K562 (cell line): ENCODE results near the gene LSM11. TPM values are rescaled to one million over a fixed set of nuclear protein-coding genes. Genes with fewer than 3 reads are reported as not detected.

ENCODE experiments used
- ATAC-seq: fragments of 200-7000 bp; cut with Tn5 transposase; 3 replicates; pipeline ENCODE4 v1.9.1; 2020; ENCODE audit warnings: moderate library complexity
- BruUV-seq: library from RNA; stranded (reverse); fragments of 400-500 nt; replicated peaks from 2 replicates; lab custom pipeline; 2021; lab: Mats Ljungman, UMichigan
- CTCF ChIA-PET: fragments of 300-600 bp; formaldehyde crosslinking; extraction: SDS; loops from one replicate; lab custom pipeline; 2021; ENCODE audit warnings: low intra/inter-chr PET ratio; lab: Yijun Ruan, JAX
- POLR2A ChIA-PET: fragments of 300-600, 350-650 bp; sonication (Branson Sonifier 250); formaldehyde crosslinking; extraction: SDS; loops from one replicate; lab custom pipeline; 2021; ENCODE audit warnings: antibody characterized with exemption, inconsistent platforms; lab: Yijun Ruan, JAX
- DNase-seq, 4 experiments: peaks; one replicate each; pipeline versions ENCODE4 v3.0.0 to v3.0.0-alpha.2; 2011 to 2018; ENCODE audit warnings: low spot score in 3 of 4, mixed read lengths in 3 of 4; ENCODE audit errors: extremely low read depth in 1 of 4
- FAIRE-seq: peaks from 2 replicates; lab custom pipeline; 2011; peaks lifted over from hg19 to GRCh38; lab: Jason Lieb, UNC
- H2AFZ ChIP-seq: 2 replicates; pipeline ENCODE4 v1.6.0; 2011; ENCODE audit warnings: low read depth, low read length, control low read depth, inconsistent platforms
- H3K27ac ChIP-seq: fragments of 200-600 bp; 3 replicates; pipeline ENCODE4 v1.8.0; 2011; ENCODE audit warnings: low read depth, mild to moderate bottlenecking, control low read depth, inconsistent platforms, low read length, moderate library complexity, mixed read lengths; ENCODE audit errors: extremely low read depth
- H3K27me3 ChIP-seq, 2 experiments: fragments of 300-600 bp in 1 of 2; 2 replicates in 1 of 2; 3 replicates in 1 of 2; pipeline versions ENCODE4 v1.6.0 to v1.8.0; 2011; ENCODE audit warnings: inconsistent platforms in 2 of 2, low read length in 2 of 2, mild to moderate bottlenecking in 1 of 2, mixed read lengths in 1 of 2, moderate library complexity in 1 of 2; ENCODE audit not compliant: control insufficient read depth in 2 of 2, insufficient read depth in 2 of 2
- H3K36me3 ChIP-seq: fragments of 300-600 bp; 3 replicates; pipeline ENCODE4 v1.8.0; 2011; ENCODE audit warnings: mild to moderate bottlenecking, low read length, inconsistent platforms; ENCODE audit not compliant: control insufficient read depth, insufficient read depth
- H3K4me1 ChIP-seq, 2 experiments: fragments of 200-600 bp in 1 of 2; replicated peaks in 1 of 2; 2 replicates in 1 of 2; 3 replicates in 1 of 2; pipeline versions ENCODE4 v1.5.1 to v1.8.0; 2011; ENCODE audit warnings: inconsistent platforms in 2 of 2, low read length in 2 of 2, mild to moderate bottlenecking in 1 of 2, mixed read lengths in 1 of 2, moderate library complexity in 1 of 2; ENCODE audit not compliant: control insufficient read depth in 2 of 2, insufficient read depth in 2 of 2
- H3K4me2 ChIP-seq: 2 replicates; pipeline ENCODE4 v1.6.1; 2011; ENCODE audit warnings: low read length, control low read depth, inconsistent platforms, mixed read lengths; ENCODE audit not compliant: insufficient read depth
- H3K4me3 ChIP-seq: fragments of 200-600 bp; sonication (generic), shearing (Covaris generic); 2 replicates; pipeline ENCODE4 v1.5.1; 2016; ENCODE audit warnings: control low read depth, inconsistent platforms
- H3K79me2 ChIP-seq: fragments of 200-600 bp; 3 replicates; pipeline ENCODE4 v1.8.0; 2011; ENCODE audit warnings: low read length, inconsistent platforms; ENCODE audit not compliant: control insufficient read depth, insufficient read depth
- H3K9ac ChIP-seq, 2 experiments: 2 replicates each; pipeline versions ENCODE4 v1.6.0 to v1.6.1; 2011; ENCODE audit warnings: low read depth in 2 of 2, low read length in 2 of 2, control low read depth in 1 of 2, inconsistent platforms in 1 of 2, mild to moderate bottlenecking in 1 of 2, mixed read lengths in 1 of 2; ENCODE audit not compliant: insufficient read depth in 1 of 2
- H3K9me1 ChIP-seq: one replicate; pipeline ENCODE4 v1.6.0; 2011; ENCODE audit warnings: inconsistent platforms, mild to moderate bottlenecking, low read length, moderate library complexity; ENCODE audit not compliant: control insufficient read depth, insufficient read depth
- H3K9me3 ChIP-seq: replicated peaks from 2 replicates; pipeline ENCODE4 v1.5.1; 2011; ENCODE audit warnings: low read depth, low read length, inconsistent platforms; ENCODE audit not compliant: control insufficient read depth, insufficient read depth
- H4K20me1 ChIP-seq: replicated peaks from 2 replicates; pipeline ENCODE4 v1.6.1; 2011; ENCODE audit warnings: low read length, inconsistent platforms, mixed read lengths; ENCODE audit not compliant: control insufficient read depth, insufficient read depth
- MTA3 ChIP-seq: fragments of 450-650 bp; formaldehyde crosslinking; IDR thresholded peaks from 2 replicates; pipeline ENCODE4 v1.6.1; 2017; ENCODE audit warnings: mild to moderate bottlenecking, borderline replicate concordance
- RAD21 ChIP-seq, 2 experiments: fragments of 250-450 bp in 1 of 2; fragments of 450-650 bp in 1 of 2; sonication (Bioruptor Pico) in 1 of 2; formaldehyde crosslinking in 1 of 2; IDR thresholded peaks in 1 of 2; conservative IDR thresholded peaks in 1 of 2; 2 replicates each; pipeline versions ENCODE4 v1.4.0 to v1.8.0; 2020 to 2022; ENCODE audit warnings: mild to moderate bottlenecking in 2 of 2, moderate library complexity in 1 of 2
- SP2 ChIP-seq: IDR thresholded peaks from 2 replicates; pipeline ENCODE4 v1.6.1; 2011; ENCODE audit warnings: mild to moderate bottlenecking, low read depth, low read length, moderate library complexity; ENCODE audit not compliant: poor library complexity, severe bottlenecking; ENCODE audit errors: extremely low read depth
- ZNF3 ChIP-seq: fragments of 250-450 bp; sonication (Bioruptor Pico); IDR thresholded peaks from 2 replicates; pipeline ENCODE4 v1.5.0; 2021; ENCODE audit warnings: mild to moderate bottlenecking, moderate library complexity
- WGBS: fragments of 100-300 bp; shearing (Covaris generic); methylation state at CpG from one replicate; pipeline ENCODE4 v1.1.6; 2016; ENCODE audit warnings: low coverage, mixed read lengths; ENCODE audit not compliant: insufficient coverage; ENCODE audit errors: missing lambda C conversion rate; 5-methylcytosine and 5-hydroxymethylcytosine counted together
- in situ Hi-C: fragments of 300-500 bp; cut with MboI; formaldehyde crosslinking; loops from 4 replicates; pipeline ENCODE4 v1.15.0; 2018; ENCODE audit warnings: inconsistent platforms, mixed read lengths
- intact Hi-C: fragments of 100-400 bp; cut with micrococcal nuclease; formaldehyde crosslinking; loops from 2 replicates; pipeline ENCODE4 v1.14.2; 2022
- polyA plus RNA-seq, 8 experiments: library from polyadenylated mRNA; depleted of rRNA in 4 of 8; stranded (reverse) in 5 of 8; unstranded in 3 of 8; fragments of >200 nt; fragmentation: Nextera tagmentation in 2 of 8; fragmentation: Illumina TruSeq in 1 of 8; extraction: Ambion mirVana in 2 of 8; extraction: Trizol in 1 of 8; gene quantifications; 2 replicates each; pipeline versions ENCODE4 v1.2.1 to v1.2.3, GENCODE V29; 2011 to 2014; ENCODE audit warnings: inconsistent platforms in 1 of 8, missing spikeins in 1 of 8
- total RNA-seq, 7 experiments: library from RNA; depleted of rRNA in 6 of 7; stranded (reverse); fragments of >200 nt in 6 of 7; fragmentation: Illumina TruSeq in 2 of 7; extraction: Trizol in 2 of 7; gene quantifications; 2 replicates each; pipeline versions ENCODE4 v1.2.1 to v1.2.3, GENCODE V29; 2011 to 2021; ENCODE audit warnings: low replicate concordance in 1 of 7
- TF ChIP-seq, protein P1 (sequence below): fragments of 250-450 bp; sonication (Bioruptor Pico); IDR thresholded peaks from 2 replicates; pipeline ENCODE4 v1.5.0; 2021; ENCODE audit warnings: mild to moderate bottlenecking, moderate library complexity

LSM11 gene
- total and polyA plus RNA-seq, 9 of the 15 experiments (the other 6 are each of a cell fraction or from before 2014, with no cell fraction given) = 1.8 to 9.4 (median 4.7) TPM

DNA sequence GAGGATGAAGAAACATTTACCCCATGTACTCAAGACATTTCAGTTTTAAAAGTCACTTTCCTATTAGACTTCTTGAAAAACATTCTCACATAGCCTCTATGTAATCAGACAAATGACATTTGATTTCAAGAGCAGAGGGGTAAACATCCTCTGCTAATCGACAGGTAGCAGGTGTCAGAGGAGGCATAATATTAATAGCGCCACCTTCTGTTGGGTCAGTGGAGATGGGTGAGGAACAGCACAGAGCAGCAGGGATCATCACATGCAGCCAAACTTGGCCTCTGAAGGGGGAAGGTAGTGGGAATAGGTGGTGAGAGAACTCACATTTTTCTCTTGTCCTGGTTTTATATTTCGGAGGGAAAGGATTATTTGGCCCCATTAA lies 3.3 kb upstream of the LSM11 start (continued):
- TF ChIP-seq RAD21 (CRISPR knock-in tag; conservative IDR thresholded peaks at IDR 0.05 in 1 of 2, IDR thresholded peaks at IDR 0.05 in 1 of 2) (peak; percentile 25 to 58; a peak in 3 of 4 replicates), ZNF3 (CRISPR knock-in tag) (no peak), MTA3 (no peak)

DNA sequence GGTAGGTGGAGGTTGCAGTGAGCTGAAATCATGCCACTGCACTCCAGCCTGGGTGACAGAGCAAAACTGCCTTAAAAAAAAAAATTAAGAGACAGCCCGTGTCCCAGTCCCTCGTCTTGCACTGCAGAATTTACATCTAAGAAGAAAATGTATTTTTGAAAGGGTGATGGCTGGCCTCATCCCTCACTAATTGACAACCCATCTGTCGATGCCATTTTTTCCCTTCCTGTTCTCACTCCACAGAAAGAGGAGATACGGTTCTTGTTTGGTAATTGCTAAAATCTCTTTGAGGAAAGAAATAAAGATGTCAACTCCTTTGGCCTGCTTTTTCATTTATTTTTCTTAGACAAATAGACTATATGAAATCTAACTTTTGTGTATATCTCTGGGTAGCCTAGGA lies 2.4 kb upstream of the LSM11 start:
- FAIRE-seq = no peak
- ATAC-seq = no peak
- DNase-seq = no peak
- H3K9me1 ChIP-seq = no peaks in the 10 kb centered on the region
- intact Hi-C loops = loop anchor here (5.0 to 10.0 kb wide), 4 partner anchors 264 to 1364 kb away; partner anchors contain the start of gene MED7
- H2AFZ ChIP-seq = no peak overlapping the region
- in situ Hi-C loops = no loop called here
- H3K4me3 ChIP-seq = no peak overlapping the region
- peaks cover 37% of the 10 kb centered on the region; the same call in 2 of the 3 replicates for H3K36me3 ChIP-seq
- POLR2A ChIA-PET = interaction anchor here (0.7 kb wide), 1 partner anchor 47 kb away, joined by 3 read pairs; no protein-coding TSS in a partner anchor
- H3K9ac ChIP-seq = no peak overlapping the region
- H3K79me2 ChIP-seq = peaks cover 13% of the 10 kb centered on the region; the same call in 1 of the 3 replicates
- H3K9me3 ChIP-seq = no peaks in the 10 kb centered on the region
- H3K4me2 ChIP-seq = no peak overlapping the region
- BruUV-seq = no TSS peak
- H3K4me1 ChIP-seq = peaks cover 18 to 26% of the 10 kb centered on the region in 2 experiments; a peak in 4 of 5 replicates
- CTCF ChIA-PET = interaction anchor here (1.0 kb wide), 1 partner anchor 72 kb away, joined by 5 read pairs; no protein-coding TSS in a partner anchor
- 53% methylated on average over 4 of the region's 4 CpGs for WGBS
- H3K27ac ChIP-seq = no peak overlapping the region
- H3K27me3 ChIP-seq = no peaks in the 10 kb centered on the region
- H4K20me1 ChIP-seq = no peaks in the 10 kb centered on the region
- TF ChIP-seq SP2 = no peak
- TF ChIP-seq MTA3 = no peak
- TF ChIP-seq, protein P1, sequence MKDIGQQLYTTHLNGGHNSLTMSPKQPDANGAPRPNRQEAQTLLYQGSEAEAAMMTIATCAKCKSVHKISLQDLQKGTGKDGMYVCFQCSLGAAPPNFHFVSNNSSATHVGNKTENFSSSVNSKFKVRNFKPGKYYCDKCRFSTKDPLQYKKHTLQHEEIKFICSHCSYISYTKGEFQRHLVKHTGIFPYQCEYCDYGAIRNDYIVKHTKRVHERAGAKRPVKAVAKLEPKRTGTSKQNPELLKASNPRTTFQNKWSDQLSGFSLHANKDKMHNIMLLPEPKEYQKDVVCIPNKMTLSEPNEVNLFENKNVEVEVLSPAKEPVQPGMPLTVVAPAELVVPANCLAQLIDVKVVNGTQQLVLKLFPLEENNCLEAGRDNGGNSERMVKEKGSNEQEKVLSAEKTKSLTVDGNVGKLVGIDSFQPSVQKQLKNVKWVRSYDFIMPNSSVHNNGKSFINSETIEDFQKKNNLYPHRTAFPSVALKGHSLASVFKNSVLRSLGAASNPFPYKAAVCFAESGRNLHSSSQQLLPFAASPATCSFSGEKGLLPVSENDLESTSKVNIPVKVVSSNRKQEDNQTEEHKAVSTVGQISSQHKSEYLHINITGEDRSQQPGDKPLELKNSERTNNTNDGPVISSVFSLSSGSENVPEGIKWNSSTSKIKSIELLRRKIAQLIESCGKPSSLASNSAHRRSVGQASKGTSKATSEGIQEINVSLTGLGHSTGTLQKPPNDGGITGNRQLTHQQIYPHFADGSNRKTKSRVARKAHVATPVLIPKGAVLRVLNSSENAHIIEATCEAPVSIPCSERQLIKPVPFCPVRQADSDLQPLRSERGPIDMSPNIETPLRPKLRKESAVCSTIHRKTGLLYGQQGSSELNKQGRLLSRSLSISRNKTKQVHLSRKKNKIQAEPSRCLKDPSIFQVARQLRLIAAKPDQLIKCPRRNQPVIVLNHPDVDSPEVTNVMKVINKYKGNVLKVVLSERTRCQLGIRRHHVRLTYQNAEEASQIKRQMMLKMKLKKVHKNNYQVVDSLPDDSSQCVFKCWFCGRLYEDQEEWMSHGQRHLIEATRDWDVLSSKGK (CRISPR knock-in tag) = no peak
